ENCODE results near the gene CASZ1.

The CASZ1 gene

GRCh38 chr1:10727751-10728232 is 68.7 kb downstream of the CASZ1 start:
- no peak for DNase-seq (ENCODE audit: low spot score)

- DNase-seq (ENCODE audit: low spot score) = no peak
These were observed 70.1 kb downstream of the CASZ1 start for GRCh38 chr1:10726355-10726754.

- DNase-seq (ENCODE audit: low spot score) = no peak
These were observed 71.2 kb downstream of the CASZ1 start for GRCh38 chr1:10724948-10725847.

GRCh38 chr1:10724511-10724910 is 71.9 kb downstream of the CASZ1 start:
- DNase-seq (ENCODE audit: low spot score) = no peak

GRCh38 chr1:10724052-10724494 is 72.4 kb downstream of the CASZ1 start:
- DNase-seq (ENCODE audit: low spot score) = no peak

DNA sequence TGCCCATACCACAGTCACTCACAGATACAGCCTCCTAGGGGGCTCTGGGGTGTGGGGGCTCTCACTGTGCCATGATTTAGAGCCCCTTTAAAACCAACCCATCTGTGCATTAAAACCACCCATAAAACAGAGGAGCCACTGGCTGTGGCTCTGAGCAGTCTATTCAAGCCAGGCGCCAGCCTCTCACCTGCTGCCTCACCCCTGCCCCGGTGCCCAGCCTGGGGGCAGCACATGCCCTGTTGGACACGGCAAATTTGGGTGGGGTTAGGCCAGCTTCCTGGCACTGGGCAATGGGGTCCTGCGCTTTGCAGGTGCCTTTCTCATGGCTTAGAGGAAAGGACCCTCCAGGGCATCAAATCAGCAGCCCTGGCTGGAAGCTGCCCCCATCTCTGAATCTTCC is 73.1 kb downstream of the CASZ1 start:
- DNase-seq (ENCODE audit: low spot score) = no peak

GRCh38 chr1:10722803-10723202 is 73.6 kb downstream of the CASZ1 start:
- DNase-seq (ENCODE audit: low spot score) = no peak

DNA sequence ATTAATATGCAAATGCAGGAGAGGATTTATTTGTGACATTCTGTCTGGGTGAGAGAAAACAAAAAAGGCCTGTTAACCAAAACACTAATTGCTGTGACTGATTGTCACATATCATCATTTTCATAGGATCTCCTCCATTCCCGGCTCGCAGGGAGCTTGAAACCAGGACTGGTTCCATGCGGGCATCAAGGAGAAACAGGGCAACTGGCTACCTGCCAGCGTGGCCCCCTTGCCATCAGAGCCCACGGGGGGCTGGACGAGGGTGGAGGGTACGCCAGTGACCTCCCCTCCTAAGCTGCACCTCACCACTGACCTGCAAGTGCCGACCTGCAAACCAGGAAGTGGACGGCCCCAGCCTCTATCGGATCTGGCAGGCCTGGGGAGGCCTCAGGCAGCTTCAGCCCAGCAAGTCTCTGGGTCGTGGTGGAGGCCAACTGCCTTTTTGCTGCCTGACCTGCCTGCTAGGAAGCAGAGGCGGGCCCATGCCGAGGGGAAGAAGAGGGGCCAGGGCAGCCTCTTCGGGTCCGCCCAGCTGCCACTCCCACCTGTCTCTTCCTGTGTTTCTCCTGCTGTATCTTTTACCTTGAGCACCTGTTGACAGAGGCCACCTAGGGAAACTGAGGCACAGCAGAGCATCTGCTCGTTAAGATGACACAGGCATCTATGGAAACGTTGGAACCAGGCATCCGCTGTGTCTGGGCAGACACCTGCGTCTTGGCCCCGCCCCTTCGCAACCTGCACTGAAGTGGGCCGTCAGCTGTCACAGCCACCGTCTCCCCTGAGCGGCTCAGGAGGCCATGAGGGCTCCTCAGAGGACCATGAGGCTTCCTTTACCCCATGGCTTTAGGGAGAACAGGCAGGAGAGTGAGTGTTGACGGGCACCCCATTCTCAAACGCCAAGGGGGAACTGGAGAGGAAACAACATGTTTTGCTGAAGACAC is 74.8 kb downstream of the CASZ1 start:
- no peak for DNase-seq (ENCODE audit: low spot score)

DNA sequence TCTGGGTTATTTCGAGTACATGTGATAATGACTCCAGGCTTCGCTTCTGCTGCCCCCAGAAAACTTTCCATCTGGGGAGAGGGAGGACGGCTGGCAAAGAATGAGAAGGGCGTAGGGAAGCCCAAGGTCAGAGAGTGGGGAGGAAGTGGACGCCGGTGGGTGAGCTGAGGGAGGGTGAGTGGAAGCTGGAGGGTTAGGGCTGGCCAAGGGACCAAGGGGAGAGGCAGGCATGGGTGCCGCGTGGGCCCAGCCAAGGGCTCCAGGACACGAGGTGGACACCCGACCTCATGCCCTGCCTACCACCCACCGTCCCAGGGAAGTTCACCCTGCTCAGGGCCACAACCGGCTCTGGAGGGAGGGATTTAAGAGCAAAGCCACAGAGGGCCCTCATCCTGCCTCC is 75.8 kb downstream of the CASZ1 start:
- no peak for DNase-seq (ENCODE audit: low spot score)

DNA sequence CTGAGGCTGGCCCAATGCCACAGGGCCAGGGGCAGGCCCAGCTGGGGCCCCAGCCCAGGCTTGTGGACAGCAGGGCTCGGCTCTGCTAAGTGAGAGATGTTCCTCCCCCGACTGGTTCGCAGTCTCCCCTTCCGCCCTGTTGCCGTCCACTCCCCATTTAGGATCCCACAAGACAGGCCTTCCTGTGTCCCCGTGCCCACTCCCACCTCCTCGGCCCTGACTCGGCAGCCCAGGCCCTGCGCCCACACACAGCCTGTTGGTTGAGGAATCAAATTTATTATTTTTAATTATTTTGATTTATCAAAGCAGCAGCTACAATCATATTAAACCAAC is 78.4 kb downstream of the CASZ1 start:
- DNase-seq (ENCODE audit: low spot score) = no peak

- no peak for DNase-seq (ENCODE audit: low spot score)
These were observed 79.0 kb downstream of the CASZ1 start for GRCh38 chr1:10717296-10718082.

GRCh38 chr1:10716840-10717239 is 79.6 kb downstream of the CASZ1 start:
- DNase-seq (ENCODE audit: low spot score) = no peak

- no peak for DNase-seq (ENCODE audit: low spot score)
These were observed 81.9 kb downstream of the CASZ1 start for GRCh38 chr1:10714337-10715114.

- no peak for DNase-seq (ENCODE audit: low spot score)
These were observed 82.8 kb downstream of the CASZ1 start for GRCh38 chr1:10713614-10714013.

DNA sequence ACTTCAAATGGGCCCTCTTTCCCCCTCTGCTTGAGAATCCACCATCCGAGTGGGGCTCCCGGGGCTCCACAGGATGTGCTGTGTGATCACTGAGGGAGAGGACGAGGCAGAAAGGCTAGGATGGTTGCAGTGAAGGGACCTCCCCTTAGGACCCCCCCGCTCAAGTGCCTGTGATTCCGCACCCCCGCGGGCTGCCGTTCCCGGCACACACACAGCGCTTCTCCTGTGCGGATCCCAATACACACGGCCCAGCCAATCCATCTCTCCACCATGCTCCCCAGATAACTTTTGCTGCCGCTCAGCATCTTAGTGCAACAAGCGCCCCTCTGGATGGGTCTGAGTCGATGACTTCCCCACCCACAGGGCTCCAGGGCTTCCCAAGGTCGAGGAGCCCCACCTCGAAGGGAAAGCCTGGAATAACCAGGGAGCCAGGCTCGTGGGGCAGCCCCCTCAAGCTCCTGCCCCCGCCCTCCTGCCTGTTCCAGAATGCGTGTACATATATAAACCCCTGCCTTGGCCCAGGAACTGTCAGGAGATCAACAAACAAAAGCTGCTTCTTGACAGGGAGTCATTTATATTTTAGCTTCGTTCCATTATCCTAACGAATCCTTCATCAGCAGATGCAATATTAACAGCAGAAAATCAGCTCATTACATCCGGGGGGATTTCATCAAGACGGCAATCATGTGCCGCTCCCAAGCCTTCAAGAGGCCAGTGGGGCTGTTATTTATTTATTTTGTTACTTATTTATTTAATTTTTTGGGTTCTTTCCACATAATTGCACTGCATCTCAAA is 83.7 kb downstream of the CASZ1 start:
- no peak for DNase-seq (ENCODE audit: low spot score)

DNA sequence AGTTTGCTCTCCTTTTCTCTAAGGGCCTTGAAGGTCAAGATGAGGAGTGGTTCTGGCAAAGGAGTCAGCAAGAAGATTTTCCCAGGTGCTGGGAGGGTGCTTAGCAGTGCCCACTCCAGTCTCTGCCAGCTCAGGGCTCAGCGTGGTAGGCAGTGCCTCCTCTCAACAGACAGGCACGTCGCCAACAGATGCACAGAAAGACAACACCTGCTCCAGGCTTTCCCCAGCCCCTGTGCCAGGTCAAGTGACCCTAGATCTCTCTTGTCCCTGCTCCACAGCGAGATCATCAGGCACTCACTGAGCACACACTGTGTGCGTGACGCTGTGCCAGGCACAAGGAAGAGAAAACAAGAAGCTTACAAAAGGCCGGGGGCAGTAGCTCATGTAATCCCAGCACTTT is 86.0 kb downstream of the CASZ1 start:
- DNase-seq (ENCODE audit: low spot score) = no peak

- DNase-seq (ENCODE audit: low spot score) = no peak
These were observed 86.8 kb downstream of the CASZ1 start for GRCh38 chr1:10709646-10710045.

- DNase-seq (ENCODE audit: low spot score) = no peak
These were observed 87.3 kb downstream of the CASZ1 start for GRCh38 chr1:10709165-10709564.

- DNase-seq (ENCODE audit: low spot score) = no peak
These were observed 87.7 kb downstream of the CASZ1 start for GRCh38 chr1:10708757-10709156.

DNA sequence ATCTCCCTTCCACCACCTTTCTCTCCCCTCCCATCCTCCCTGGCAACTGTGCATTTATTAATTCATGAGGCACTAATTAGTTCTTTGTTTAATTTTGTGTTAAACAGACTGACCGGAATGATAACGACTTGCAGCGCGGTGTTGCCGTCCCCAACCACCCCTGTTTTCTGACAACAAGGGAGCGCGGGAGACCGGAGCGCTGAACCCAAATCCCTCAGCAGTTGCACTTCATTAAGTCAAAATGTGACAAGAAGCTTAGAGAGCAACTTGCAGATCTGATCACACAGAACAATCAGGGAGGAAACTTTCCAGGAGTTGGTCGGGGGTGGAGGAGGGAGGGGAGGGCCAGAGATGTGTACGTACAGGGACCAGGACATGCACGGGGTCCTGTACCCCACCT is 89.2 kb downstream of the CASZ1 start:
- DNase-seq (ENCODE audit: low spot score) = no peak
